ENCODE results near the gene SNRPD3.
"Not testable (repeated sequence)": the region's sequence is repeated elsewhere in the genome, so short reads cannot be mapped to it uniquely, and the experiment has no call there.

Gene SNRPD3

DNA sequence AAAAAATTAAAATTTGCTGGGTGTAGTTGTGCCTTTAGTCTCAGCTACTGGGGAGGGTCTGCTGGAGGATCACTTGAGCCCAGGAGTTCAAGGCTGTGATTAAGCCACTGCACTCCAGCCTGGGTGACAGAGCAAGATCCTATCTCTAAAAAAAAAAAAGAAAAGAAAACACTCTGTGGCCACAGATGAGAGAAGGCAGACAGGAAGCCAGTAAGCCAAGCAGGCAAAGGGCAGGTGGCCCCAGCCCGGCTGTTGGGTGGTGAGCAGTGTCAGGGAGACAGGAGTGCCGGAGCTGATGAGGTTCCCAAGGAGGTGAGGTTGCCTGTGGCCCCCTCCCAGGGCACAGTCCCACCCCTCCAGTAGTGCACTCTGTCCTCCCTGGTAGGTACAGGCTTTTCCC lies 66.8 kb downstream of the SNRPD3 start:
- DNase-seq: not testable (repeated sequence)
